Right kidney (tissue), 1 donor: ENCODE results near the gene RAB33B.

Experiments
- DNase-seq: peaks from one replicate; pipeline ENCODE4 v3.0.0-alpha.2; 2016

Gene RAB33B

GRCh38 chr4:139506774-139507173, 52.9 kb downstream of the RAB33B start:
- no peak for DNase-seq

DNA sequence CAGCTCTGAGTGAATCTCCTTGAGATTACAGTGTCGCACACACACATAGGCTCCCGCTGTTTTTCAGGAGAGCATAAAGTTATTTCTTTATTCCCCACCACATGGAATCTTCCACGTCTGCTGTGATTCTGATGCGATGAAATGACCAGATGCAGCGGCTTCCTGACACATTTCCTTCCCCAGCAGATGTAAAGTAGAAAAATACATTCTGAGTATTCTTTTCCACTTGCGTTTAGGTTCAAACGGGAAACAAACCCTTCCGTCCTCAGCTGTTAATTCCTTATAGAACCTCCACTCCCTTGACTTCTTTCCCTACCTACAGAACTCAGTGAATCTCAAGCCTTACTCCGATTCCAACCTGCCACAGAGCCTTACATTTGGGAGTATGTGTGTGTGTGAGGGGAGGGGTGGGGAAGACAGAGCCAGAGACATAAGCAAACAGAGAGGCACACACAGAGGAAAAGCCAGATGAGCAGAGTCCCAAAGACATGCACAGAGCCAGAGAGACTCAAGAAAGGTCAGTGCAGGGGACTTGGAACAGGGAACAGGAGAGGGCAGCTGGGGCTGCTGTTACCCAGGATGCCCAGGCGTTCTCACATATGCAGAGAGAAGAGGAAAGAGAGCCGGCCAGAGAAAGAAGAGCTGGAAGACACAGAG, 54.8 kb downstream of the RAB33B start:
- no peak for DNase-seq

DNA sequence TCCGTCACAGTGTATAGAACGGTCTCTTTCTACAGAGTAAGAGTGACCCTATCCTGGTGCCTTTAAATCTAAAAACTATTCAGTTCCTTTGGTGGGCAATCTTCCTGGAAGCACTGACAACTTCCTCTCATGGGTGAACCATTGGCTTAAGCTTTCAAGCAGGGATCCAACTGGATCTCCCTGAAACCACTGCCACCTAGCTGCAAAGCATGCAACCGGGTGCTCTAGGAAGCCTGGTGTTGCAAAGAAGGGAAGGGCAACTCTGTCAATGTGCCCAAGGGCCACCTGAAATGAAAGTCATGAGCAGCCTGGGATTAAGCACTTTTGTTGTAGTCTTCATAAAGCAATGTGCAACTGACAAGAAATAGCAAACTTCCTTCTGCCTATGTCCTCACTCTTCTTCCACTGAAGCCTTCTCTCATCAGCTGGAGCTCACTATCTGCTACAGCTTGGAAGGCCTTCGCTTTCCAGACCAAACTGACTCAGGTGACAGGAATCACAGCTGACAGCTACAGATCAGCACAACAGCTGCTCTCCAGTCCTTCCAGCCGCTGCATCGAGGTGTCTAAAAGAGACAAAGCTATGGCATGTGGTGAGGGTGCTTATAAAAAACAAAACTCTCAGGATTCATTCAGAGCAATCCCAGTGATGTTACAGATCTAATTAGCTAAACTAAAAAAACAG, 55.9 kb downstream of the RAB33B start:
- DNase-seq, result no peak

GRCh38 chr4:139511320-139511719, 57.4 kb downstream of the RAB33B start:
- no peak for DNase-seq

GRCh38 chr4:139514382-139515059, 60.6 kb downstream of the RAB33B start:
- DNase-seq, result no peak

- DNase-seq, result no peak
These were observed 61.6 kb downstream of the RAB33B start for GRCh38 chr4:139515531-139515958.

GRCh38 chr4:139521754-139522401, 68.0 kb downstream of the RAB33B start:
- no peak for DNase-seq

- DNase-seq, result no peak
These were observed 68.5 kb downstream of the RAB33B start for GRCh38 chr4:139522457-139522856.

DNA sequence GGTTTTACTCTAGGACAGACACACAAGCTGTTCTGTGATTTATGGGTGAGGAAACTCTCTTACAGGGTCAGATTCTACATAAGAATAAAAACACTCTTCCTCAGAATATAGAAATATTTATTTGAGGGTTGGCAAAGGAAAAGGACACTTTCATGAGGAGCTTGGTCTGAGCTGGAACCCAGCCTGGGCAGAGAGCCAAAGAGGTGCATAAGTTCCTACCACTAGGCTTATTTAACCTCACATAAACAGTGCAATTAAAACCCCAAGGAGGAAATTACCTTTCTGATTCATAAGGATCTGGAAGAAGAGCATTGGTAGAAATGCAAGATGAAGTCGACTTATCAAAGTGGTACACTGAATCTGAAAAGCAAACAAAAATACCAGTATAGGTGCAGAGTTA, 69.2 kb downstream of the RAB33B start:
- DNase-seq, result no peak

GRCh38 chr4:139524062-139524631, 70.2 kb downstream of the RAB33B start:
- no peak for DNase-seq

GRCh38 chr4:139525414-139525813, 71.5 kb downstream of the RAB33B start:
- no peak for DNase-seq
